H9 (cell line): ENCODE measurements around the gene SLC26A6. TPM values are rescaled to one million over a fixed set of nuclear protein-coding genes. Genes with fewer than 3 reads are reported as not detected.

Source experiments
- DNase-seq: peaks from one replicate; pipeline ENCODE4 v3.0.0-alpha.2; 2017
- H2AFZ ChIP-seq: one replicate; pipeline ENCODE4 v1.6.1; 2013; ENCODE audit warnings: mild to moderate bottlenecking, low read length, control low read depth, moderate library complexity
- H2AK5ac ChIP-seq: 2 replicates; pipeline ENCODE4 v1.6.1; 2013; ENCODE audit warnings: low read length, control low read depth, mixed read lengths; ENCODE audit not compliant: insufficient read length
- H2BK120ac ChIP-seq: one replicate; pipeline ENCODE4 v1.6.1; 2013; ENCODE audit warnings: low read depth, mild to moderate bottlenecking, low read length, control low read depth, inconsistent platforms; ENCODE audit not compliant: poor library complexity, severe bottlenecking
- H2BK12ac ChIP-seq: 2 replicates; pipeline ENCODE4 v1.6.1; 2013; ENCODE audit warnings: low read length, control low read depth, mixed read lengths, low read depth; ENCODE audit not compliant: insufficient read length
- H2BK15ac ChIP-seq: 2 replicates; pipeline ENCODE4 v1.6.1; 2013; ENCODE audit warnings: low read depth, low read length, control low read depth
- H2BK20ac ChIP-seq: one replicate; pipeline ENCODE4 v1.6.1; 2013; ENCODE audit warnings: low read depth, mild to moderate bottlenecking, low read length, control low read depth, inconsistent platforms; ENCODE audit not compliant: poor library complexity, severe bottlenecking
- H2BK5ac ChIP-seq: 2 replicates; pipeline ENCODE4 v1.6.1; 2013; ENCODE audit warnings: low read length, control low read depth, mixed read lengths; ENCODE audit not compliant: insufficient read length
- H3K14ac ChIP-seq: 2 replicates; pipeline ENCODE4 v1.6.1; 2013; ENCODE audit warnings: low read length, control low read depth; ENCODE audit not compliant: insufficient read depth
- H3K18ac ChIP-seq: 2 replicates; pipeline ENCODE4 v1.6.1; 2013; ENCODE audit warnings: low read depth, mild to moderate bottlenecking, mixed read lengths, low read length, control low read depth; ENCODE audit not compliant: insufficient read length
- H3K23ac ChIP-seq: 2 replicates; pipeline ENCODE4 v1.6.1; 2013; ENCODE audit warnings: low read length, control low read depth, mixed read lengths, low read depth; ENCODE audit not compliant: insufficient read length
- H3K23me2 ChIP-seq: 2 replicates; pipeline ENCODE4 v1.6.1; 2013; ENCODE audit warnings: low read depth, mild to moderate bottlenecking, mixed read lengths, low read length, control low read depth; ENCODE audit not compliant: insufficient read length, poor library complexity, severe bottlenecking
- H3K27ac ChIP-seq: 2 replicates; pipeline ENCODE4 v1.5.1; 2013; ENCODE audit warnings: low read length, control low read depth, mixed read lengths, low read depth; ENCODE audit not compliant: insufficient read length
- H3K27me3 ChIP-seq: 2 replicates; pipeline ENCODE4 v1.6.1; 2013; ENCODE audit warnings: low read length, control low read depth, inconsistent platforms; ENCODE audit not compliant: insufficient read depth
- H3K4ac ChIP-seq: 2 replicates; pipeline ENCODE4 v1.6.1; 2013; ENCODE audit warnings: low read depth, mild to moderate bottlenecking, control low read depth, inconsistent platforms, low read length, moderate library complexity
- H3K4me1 ChIP-seq: 2 replicates; pipeline ENCODE4 v1.6.1; 2013; ENCODE audit warnings: low read length, control low read depth, inconsistent platforms; ENCODE audit not compliant: insufficient read depth
- H3K4me2 ChIP-seq: 2 replicates; pipeline ENCODE4 v1.6.1; 2013; ENCODE audit warnings: low read length, control low read depth, mixed read lengths; ENCODE audit not compliant: insufficient read length, insufficient read depth
- H3K56ac ChIP-seq: 2 replicates; pipeline ENCODE4 v1.6.1; 2013; ENCODE audit warnings: low read depth, mild to moderate bottlenecking, mixed read lengths, low read length, control low read depth; ENCODE audit not compliant: insufficient read length
- H3K79me1 ChIP-seq: 2 replicates; pipeline ENCODE4 v1.6.1; 2013; ENCODE audit warnings: low read depth, mild to moderate bottlenecking, moderate library complexity, low read length, control low read depth, inconsistent platforms; ENCODE audit not compliant: insufficient read depth, poor library complexity, severe bottlenecking
- H3K79me2 ChIP-seq: 2 replicates; pipeline ENCODE4 v1.6.1; 2013; ENCODE audit warnings: low read length, control low read depth, inconsistent platforms; ENCODE audit not compliant: insufficient read depth
- H3K9ac ChIP-seq: 2 replicates; pipeline ENCODE4 v1.6.1; 2013; ENCODE audit warnings: low read length, control low read depth, mixed read lengths; ENCODE audit not compliant: insufficient read length; ENCODE audit errors: extremely low read depth
- H3K9me3 ChIP-seq: one replicate; pipeline ENCODE4 v1.6.1; 2013; ENCODE audit warnings: low read depth, low read length, inconsistent platforms; ENCODE audit not compliant: control insufficient read depth
- H3T11ph ChIP-seq: one replicate; pipeline ENCODE4 v1.6.1; 2013; ENCODE audit warnings: mild to moderate bottlenecking, low read length, control low read depth, inconsistent platforms
- H4K20me1 ChIP-seq: one replicate; pipeline ENCODE4 v1.6.1; 2013; ENCODE audit not compliant: control insufficient read depth, insufficient read length, insufficient read depth
- H4K5ac ChIP-seq: 2 replicates; pipeline ENCODE4 v1.6.1; 2013; ENCODE audit warnings: low read depth, mild to moderate bottlenecking, mixed read lengths, low read length, control low read depth; ENCODE audit not compliant: insufficient read length
- H4K8ac ChIP-seq: replicated peaks from 2 replicates; pipeline ENCODE4 v1.6.1; 2013; ENCODE audit warnings: low read length, control low read depth, mixed read lengths, low read depth; ENCODE audit not compliant: insufficient read length
- H4K91ac ChIP-seq: 2 replicates; pipeline ENCODE4 v1.6.1; 2013; ENCODE audit warnings: low read depth, mild to moderate bottlenecking, moderate library complexity, mixed read lengths, low read length, control low read depth; ENCODE audit not compliant: insufficient read length
- H3K27ac Mint-ChIP-seq, 3 experiments: 2 replicates in 2 of 3; 3 replicates in 1 of 3; pipeline ENCODE4 v1.8.0; 2020 to 2021; ENCODE audit warnings: mixed read lengths in 3 of 3, mild to moderate bottlenecking in 1 of 3, moderate library complexity in 1 of 3
- H3K27me3 Mint-ChIP-seq: 2 replicates; pipeline ENCODE4 v1.8.0; 2021; ENCODE audit warnings: low read depth, mild to moderate bottlenecking, moderate library complexity, mixed read lengths
- H3K36me3 Mint-ChIP-seq, 3 experiments: 2 replicates in 2 of 3; 3 replicates in 1 of 3; pipeline ENCODE4 v1.8.0; 2020 to 2021; ENCODE audit warnings: low read depth in 3 of 3, mixed read lengths in 3 of 3; ENCODE audit not compliant: insufficient read depth in 1 of 3
- H3K4me1 Mint-ChIP-seq, 2 experiments: 2 replicates each; pipeline ENCODE4 v1.8.0; 2020; ENCODE audit warnings: mixed read lengths in 2 of 2
- H3K4me3 Mint-ChIP-seq, 2 experiments: 2 replicates in 1 of 2; 3 replicates in 1 of 2; pipeline ENCODE4 v1.8.0; 2020 to 2021; ENCODE audit warnings: mild to moderate bottlenecking in 2 of 2, mixed read lengths in 2 of 2, moderate library complexity in 1 of 2
- H3K9me3 Mint-ChIP-seq, 2 experiments: 2 replicates in 1 of 2; 3 replicates in 1 of 2; pipeline ENCODE4 v1.8.0; 2020; ENCODE audit warnings: mild to moderate bottlenecking in 2 of 2, mixed read lengths in 2 of 2, moderate library complexity in 1 of 2
- WGBS: extraction: QIAGEN DNeasy Blood & Tissue Kit; methylation state at CpG from one replicate; pipeline ENCODE4 v1.1.7; 2013; ENCODE audit warnings: missing lambda C conversion rate, low lambda C conversion rate, mixed read lengths; ENCODE audit not compliant: insufficient read length; ENCODE audit errors: extremely low coverage; 5-methylcytosine and 5-hydroxymethylcytosine counted together
- total RNA-seq: library from RNA; stranded (reverse); gene quantifications from 2 replicates; pipeline ENCODE4 v1.2.1, GENCODE V29; 2021
- TF ChIP-seq, protein P1 (sequence below): fragments of 200-600 bp; sonication (generic); conservative IDR thresholded peaks from 3 replicates; pipeline ENCODE4 v1.8.0; 2021; ENCODE audit warnings: antibody characterized with exemption, mild to moderate bottlenecking

Gene SLC26A6
- total RNA-seq, 1 experiment from 2014 or later = 61.3 TPM

DNA sequence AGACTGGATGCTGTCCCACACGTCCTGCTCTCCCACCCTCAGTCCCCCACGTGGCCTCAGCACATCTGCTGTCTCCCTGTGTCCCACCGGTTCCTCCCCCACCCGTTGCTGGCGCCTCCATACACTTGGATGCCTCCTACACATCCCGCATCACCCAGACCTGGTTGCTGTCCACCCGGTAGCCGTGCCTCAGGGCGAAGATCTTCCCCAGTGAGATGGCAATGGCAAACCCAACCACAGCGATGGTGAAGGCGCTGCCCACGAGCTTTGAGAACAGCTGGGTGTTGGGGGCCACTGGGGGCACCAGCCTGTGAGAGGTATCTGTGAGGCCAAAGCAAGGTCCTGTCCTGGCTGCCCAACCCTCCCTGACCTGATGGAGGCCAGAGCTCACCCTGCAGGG, 4.4 kb downstream of the SLC26A6 start:
- Histone ChIP-seq H2AK5ac (no peak overlapping the region), H4K20me1 (no peaks in the 10 kb centered on the region), H2BK15ac (no peak overlapping the region), H3K9me3 (no peaks in the 10 kb centered on the region), H3K56ac (no peak overlapping the region), H3K14ac (no peak overlapping the region; the same call in 1 of the 2 replicates), H2AFZ (no peak overlapping the region), H3K18ac (no peak overlapping the region), H2BK20ac (no peak overlapping the region), H4K5ac (no peak overlapping the region), H3T11ph (no peak overlapping the region), H3K79me1 (no peaks in the 10 kb centered on the region), H3K23ac (no peak overlapping the region), H4K91ac (no peak overlapping the region), H3K4me1 (no peaks in the 10 kb centered on the region; the same call in 1 of the 2 replicates), H3K4me2 (no peak overlapping the region), H3K27me3 (no peaks in the 10 kb centered on the region), H3K9ac (no peak overlapping the region), H3K27ac (no peak overlapping the region), H2BK120ac (no peak overlapping the region), H3K4ac (no peak overlapping the region), H2BK12ac (no peak overlapping the region), H3K79me2 (no peaks in the 10 kb centered on the region), H2BK5ac (no peak overlapping the region), H3K23me2 (peaks cover 6% of the 10 kb centered on the region), H4K8ac (no peak overlapping the region)
- no peak for DNase-seq
- peaks cover 45 to 73% (median 72%) of the 10 kb centered on the region in 3 experiments for H3K36me3 Mint-ChIP-seq
- H3K27ac Mint-ChIP-seq = no peak overlapping the region
- TF ChIP-seq, protein P1, sequence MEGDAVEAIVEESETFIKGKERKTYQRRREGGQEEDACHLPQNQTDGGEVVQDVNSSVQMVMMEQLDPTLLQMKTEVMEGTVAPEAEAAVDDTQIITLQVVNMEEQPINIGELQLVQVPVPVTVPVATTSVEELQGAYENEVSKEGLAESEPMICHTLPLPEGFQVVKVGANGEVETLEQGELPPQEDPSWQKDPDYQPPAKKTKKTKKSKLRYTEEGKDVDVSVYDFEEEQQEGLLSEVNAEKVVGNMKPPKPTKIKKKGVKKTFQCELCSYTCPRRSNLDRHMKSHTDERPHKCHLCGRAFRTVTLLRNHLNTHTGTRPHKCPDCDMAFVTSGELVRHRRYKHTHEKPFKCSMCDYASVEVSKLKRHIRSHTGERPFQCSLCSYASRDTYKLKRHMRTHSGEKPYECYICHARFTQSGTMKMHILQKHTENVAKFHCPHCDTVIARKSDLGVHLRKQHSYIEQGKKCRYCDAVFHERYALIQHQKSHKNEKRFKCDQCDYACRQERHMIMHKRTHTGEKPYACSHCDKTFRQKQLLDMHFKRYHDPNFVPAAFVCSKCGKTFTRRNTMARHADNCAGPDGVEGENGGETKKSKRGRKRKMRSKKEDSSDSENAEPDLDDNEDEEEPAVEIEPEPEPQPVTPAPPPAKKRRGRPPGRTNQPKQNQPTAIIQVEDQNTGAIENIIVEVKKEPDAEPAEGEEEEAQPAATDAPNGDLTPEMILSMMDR = no peak
- no CpG with 5 or more reads among the region's 12 CpGs for WGBS
- H3K4me3 Mint-ChIP-seq = no peak overlapping the region
- H3K4me1 Mint-ChIP-seq = peaks cover 6 to 8% of the 10 kb centered on the region in 2 experiments
- H3K9me3 Mint-ChIP-seq = no peaks in the 10 kb centered on the region
- peaks cover 1% of the 10 kb centered on the region; the same call in 1 of the 2 replicates for H3K27me3 Mint-ChIP-seq
